H9 (cell line): ENCODE results near the gene TECPR2. TPM values are rescaled to one million over a fixed set of nuclear protein-coding genes. Genes with fewer than 3 reads are reported as not detected.

Experiments
- DNase-seq: peaks from one replicate; pipeline ENCODE4 v3.0.0-alpha.2; 2017
- H2AFZ ChIP-seq: one replicate; pipeline ENCODE4 v1.6.1; 2013; ENCODE audit warnings: mild to moderate bottlenecking, low read length, control low read depth, moderate library complexity
- H2AK5ac ChIP-seq: 2 replicates; pipeline ENCODE4 v1.6.1; 2013; ENCODE audit warnings: low read length, control low read depth, mixed read lengths; ENCODE audit not compliant: insufficient read length
- H2BK120ac ChIP-seq: one replicate; pipeline ENCODE4 v1.6.1; 2013; ENCODE audit warnings: low read depth, mild to moderate bottlenecking, low read length, control low read depth, inconsistent platforms; ENCODE audit not compliant: poor library complexity, severe bottlenecking
- H2BK12ac ChIP-seq: 2 replicates; pipeline ENCODE4 v1.6.1; 2013; ENCODE audit warnings: low read length, control low read depth, mixed read lengths, low read depth; ENCODE audit not compliant: insufficient read length
- H2BK15ac ChIP-seq: 2 replicates; pipeline ENCODE4 v1.6.1; 2013; ENCODE audit warnings: low read depth, low read length, control low read depth
- H2BK20ac ChIP-seq: one replicate; pipeline ENCODE4 v1.6.1; 2013; ENCODE audit warnings: low read depth, mild to moderate bottlenecking, low read length, control low read depth, inconsistent platforms; ENCODE audit not compliant: poor library complexity, severe bottlenecking
- H2BK5ac ChIP-seq: 2 replicates; pipeline ENCODE4 v1.6.1; 2013; ENCODE audit warnings: low read length, control low read depth, mixed read lengths; ENCODE audit not compliant: insufficient read length
- H3K14ac ChIP-seq: 2 replicates; pipeline ENCODE4 v1.6.1; 2013; ENCODE audit warnings: low read length, control low read depth; ENCODE audit not compliant: insufficient read depth
- H3K18ac ChIP-seq: 2 replicates; pipeline ENCODE4 v1.6.1; 2013; ENCODE audit warnings: low read depth, mild to moderate bottlenecking, mixed read lengths, low read length, control low read depth; ENCODE audit not compliant: insufficient read length
- H3K23ac ChIP-seq: 2 replicates; pipeline ENCODE4 v1.6.1; 2013; ENCODE audit warnings: low read length, control low read depth, mixed read lengths, low read depth; ENCODE audit not compliant: insufficient read length
- H3K23me2 ChIP-seq: 2 replicates; pipeline ENCODE4 v1.6.1; 2013; ENCODE audit warnings: low read depth, mild to moderate bottlenecking, mixed read lengths, low read length, control low read depth; ENCODE audit not compliant: insufficient read length, poor library complexity, severe bottlenecking
- H3K27ac ChIP-seq: 2 replicates; pipeline ENCODE4 v1.5.1; 2013; ENCODE audit warnings: low read length, control low read depth, mixed read lengths, low read depth; ENCODE audit not compliant: insufficient read length
- H3K27me3 ChIP-seq: 2 replicates; pipeline ENCODE4 v1.6.1; 2013; ENCODE audit warnings: low read length, control low read depth, inconsistent platforms; ENCODE audit not compliant: insufficient read depth
- H3K4ac ChIP-seq: 2 replicates; pipeline ENCODE4 v1.6.1; 2013; ENCODE audit warnings: low read depth, mild to moderate bottlenecking, control low read depth, inconsistent platforms, low read length, moderate library complexity
- H3K4me1 ChIP-seq: 2 replicates; pipeline ENCODE4 v1.6.1; 2013; ENCODE audit warnings: low read length, control low read depth, inconsistent platforms; ENCODE audit not compliant: insufficient read depth
- H3K4me2 ChIP-seq: 2 replicates; pipeline ENCODE4 v1.6.1; 2013; ENCODE audit warnings: low read length, control low read depth, mixed read lengths; ENCODE audit not compliant: insufficient read length, insufficient read depth
- H3K56ac ChIP-seq: 2 replicates; pipeline ENCODE4 v1.6.1; 2013; ENCODE audit warnings: low read depth, mild to moderate bottlenecking, mixed read lengths, low read length, control low read depth; ENCODE audit not compliant: insufficient read length
- H3K79me1 ChIP-seq: 2 replicates; pipeline ENCODE4 v1.6.1; 2013; ENCODE audit warnings: low read depth, mild to moderate bottlenecking, moderate library complexity, low read length, control low read depth, inconsistent platforms; ENCODE audit not compliant: insufficient read depth, poor library complexity, severe bottlenecking
- H3K79me2 ChIP-seq: 2 replicates; pipeline ENCODE4 v1.6.1; 2013; ENCODE audit warnings: low read length, control low read depth, inconsistent platforms; ENCODE audit not compliant: insufficient read depth
- H3K9ac ChIP-seq: 2 replicates; pipeline ENCODE4 v1.6.1; 2013; ENCODE audit warnings: low read length, control low read depth, mixed read lengths; ENCODE audit not compliant: insufficient read length; ENCODE audit errors: extremely low read depth
- H3K9me3 ChIP-seq: one replicate; pipeline ENCODE4 v1.6.1; 2013; ENCODE audit warnings: low read depth, low read length, inconsistent platforms; ENCODE audit not compliant: control insufficient read depth
- H3T11ph ChIP-seq: one replicate; pipeline ENCODE4 v1.6.1; 2013; ENCODE audit warnings: mild to moderate bottlenecking, low read length, control low read depth, inconsistent platforms
- H4K20me1 ChIP-seq: one replicate; pipeline ENCODE4 v1.6.1; 2013; ENCODE audit not compliant: control insufficient read depth, insufficient read length, insufficient read depth
- H4K5ac ChIP-seq: 2 replicates; pipeline ENCODE4 v1.6.1; 2013; ENCODE audit warnings: low read depth, mild to moderate bottlenecking, mixed read lengths, low read length, control low read depth; ENCODE audit not compliant: insufficient read length
- H4K8ac ChIP-seq: replicated peaks from 2 replicates; pipeline ENCODE4 v1.6.1; 2013; ENCODE audit warnings: low read length, control low read depth, mixed read lengths, low read depth; ENCODE audit not compliant: insufficient read length
- H4K91ac ChIP-seq: 2 replicates; pipeline ENCODE4 v1.6.1; 2013; ENCODE audit warnings: low read depth, mild to moderate bottlenecking, moderate library complexity, mixed read lengths, low read length, control low read depth; ENCODE audit not compliant: insufficient read length
- H3K27ac Mint-ChIP-seq, 3 experiments: 2 replicates in 2 of 3; 3 replicates in 1 of 3; pipeline ENCODE4 v1.8.0; 2020 to 2021; ENCODE audit warnings: mixed read lengths in 3 of 3, mild to moderate bottlenecking in 1 of 3, moderate library complexity in 1 of 3
- H3K27me3 Mint-ChIP-seq: 2 replicates; pipeline ENCODE4 v1.8.0; 2021; ENCODE audit warnings: low read depth, mild to moderate bottlenecking, moderate library complexity, mixed read lengths
- H3K36me3 Mint-ChIP-seq, 3 experiments: 2 replicates in 2 of 3; 3 replicates in 1 of 3; pipeline ENCODE4 v1.8.0; 2020 to 2021; ENCODE audit warnings: low read depth in 3 of 3, mixed read lengths in 3 of 3; ENCODE audit not compliant: insufficient read depth in 1 of 3
- H3K4me1 Mint-ChIP-seq, 2 experiments: 2 replicates each; pipeline ENCODE4 v1.8.0; 2020; ENCODE audit warnings: mixed read lengths in 2 of 2
- H3K4me3 Mint-ChIP-seq, 2 experiments: 2 replicates in 1 of 2; 3 replicates in 1 of 2; pipeline ENCODE4 v1.8.0; 2020 to 2021; ENCODE audit warnings: mild to moderate bottlenecking in 2 of 2, mixed read lengths in 2 of 2, moderate library complexity in 1 of 2
- H3K9me3 Mint-ChIP-seq, 2 experiments: 2 replicates in 1 of 2; 3 replicates in 1 of 2; pipeline ENCODE4 v1.8.0; 2020; ENCODE audit warnings: mild to moderate bottlenecking in 2 of 2, mixed read lengths in 2 of 2, moderate library complexity in 1 of 2
- WGBS: extraction: QIAGEN DNeasy Blood & Tissue Kit; methylation state at CpG from one replicate; pipeline ENCODE4 v1.1.7; 2013; ENCODE audit warnings: missing lambda C conversion rate, low lambda C conversion rate, mixed read lengths; ENCODE audit not compliant: insufficient read length; ENCODE audit errors: extremely low coverage; 5-methylcytosine and 5-hydroxymethylcytosine counted together
- total RNA-seq: library from RNA; stranded (reverse); gene quantifications from 2 replicates; pipeline ENCODE4 v1.2.1, GENCODE V29; 2021
- TF ChIP-seq, protein P1 (sequence below): fragments of 200-600 bp; sonication (generic); conservative IDR thresholded peaks from 3 replicates; pipeline ENCODE4 v1.8.0; 2021; ENCODE audit warnings: antibody characterized with exemption, mild to moderate bottlenecking

Gene TECPR2
- total RNA-seq, 1 experiment from 2014 or later = 15.4 TPM

DNA sequence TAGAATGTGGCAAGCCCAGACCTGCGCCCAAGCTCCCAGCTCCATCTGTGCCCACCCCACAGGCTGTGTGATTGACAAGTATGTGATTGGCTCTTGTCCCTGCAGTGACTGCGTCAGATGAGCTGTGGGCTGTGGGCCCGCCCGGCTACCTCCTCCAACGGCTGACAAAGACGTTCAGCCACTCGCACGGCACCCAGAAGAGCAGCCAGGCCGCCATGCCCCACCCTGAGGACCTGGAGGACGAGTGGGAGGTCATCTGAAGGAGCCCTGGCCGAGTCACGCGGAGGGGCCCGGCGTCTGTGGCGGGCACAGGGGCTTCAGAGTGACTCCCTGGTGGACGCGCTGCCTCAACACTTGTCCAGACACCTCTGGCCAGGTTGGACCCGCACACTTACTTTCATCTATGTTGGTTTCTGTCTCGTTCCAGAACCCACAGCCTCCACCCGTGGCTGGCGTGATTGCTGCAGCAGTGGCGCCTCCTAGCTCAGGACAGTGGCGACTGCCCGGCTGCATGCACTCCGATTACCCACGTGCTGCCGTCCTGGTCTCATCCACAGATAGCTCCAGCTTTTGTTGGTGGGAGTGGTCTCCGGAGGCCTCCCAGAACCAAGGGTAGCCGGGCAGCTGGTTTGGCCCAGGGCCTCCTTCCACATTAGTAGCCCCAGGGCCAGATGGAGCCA, 135.4 kb downstream of the TECPR2 start:
- H3K27me3 ChIP-seq = no peaks in the 10 kb centered on the region
- H3K4me3 Mint-ChIP-seq = no peak overlapping the region
- H3K56ac ChIP-seq = no peak overlapping the region
- no peak overlapping the region for H3K4me2 ChIP-seq
- peaks cover 6 to 9% (median 7%) of the 10 kb centered on the region in 3 experiments; a peak in 5 of 7 replicates for H3K36me3 Mint-ChIP-seq
- no peak overlapping the region for H3K18ac ChIP-seq
- H4K5ac ChIP-seq = no peak overlapping the region
- H2AK5ac ChIP-seq = no peak overlapping the region
- no peaks in the 10 kb centered on the region for H3K79me2 ChIP-seq
- no peaks in the 10 kb centered on the region for H3K4me1 ChIP-seq
- no peak overlapping the region for H3K14ac ChIP-seq
- TF ChIP-seq, protein P1, sequence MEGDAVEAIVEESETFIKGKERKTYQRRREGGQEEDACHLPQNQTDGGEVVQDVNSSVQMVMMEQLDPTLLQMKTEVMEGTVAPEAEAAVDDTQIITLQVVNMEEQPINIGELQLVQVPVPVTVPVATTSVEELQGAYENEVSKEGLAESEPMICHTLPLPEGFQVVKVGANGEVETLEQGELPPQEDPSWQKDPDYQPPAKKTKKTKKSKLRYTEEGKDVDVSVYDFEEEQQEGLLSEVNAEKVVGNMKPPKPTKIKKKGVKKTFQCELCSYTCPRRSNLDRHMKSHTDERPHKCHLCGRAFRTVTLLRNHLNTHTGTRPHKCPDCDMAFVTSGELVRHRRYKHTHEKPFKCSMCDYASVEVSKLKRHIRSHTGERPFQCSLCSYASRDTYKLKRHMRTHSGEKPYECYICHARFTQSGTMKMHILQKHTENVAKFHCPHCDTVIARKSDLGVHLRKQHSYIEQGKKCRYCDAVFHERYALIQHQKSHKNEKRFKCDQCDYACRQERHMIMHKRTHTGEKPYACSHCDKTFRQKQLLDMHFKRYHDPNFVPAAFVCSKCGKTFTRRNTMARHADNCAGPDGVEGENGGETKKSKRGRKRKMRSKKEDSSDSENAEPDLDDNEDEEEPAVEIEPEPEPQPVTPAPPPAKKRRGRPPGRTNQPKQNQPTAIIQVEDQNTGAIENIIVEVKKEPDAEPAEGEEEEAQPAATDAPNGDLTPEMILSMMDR = peak; percentile 73
- H3K79me1 ChIP-seq = no peaks in the 10 kb centered on the region
- H3K4me1 Mint-ChIP-seq = peaks cover 0 to 3% of the 10 kb centered on the region in 2 experiments; a peak in 1 of 4 replicates
- no peak overlapping the region for H3K27ac ChIP-seq
- no peak overlapping the region for H3K23ac ChIP-seq
- no peak overlapping the region for H2BK20ac ChIP-seq
- peak; percentile 69 for DNase-seq
- H2BK12ac ChIP-seq = no peak overlapping the region
- H3K9me3 ChIP-seq = no peaks in the 10 kb centered on the region
- no peak overlapping the region for H4K8ac ChIP-seq
- no peak overlapping the region for H4K91ac ChIP-seq
- H2BK15ac ChIP-seq = no peak overlapping the region
- H2AFZ ChIP-seq = no peak overlapping the region
- no peaks in the 10 kb centered on the region for H3K23me2 ChIP-seq
- H2BK120ac ChIP-seq = no peak overlapping the region
- H4K20me1 ChIP-seq = no peaks in the 10 kb centered on the region
- H3K9ac ChIP-seq = no peak overlapping the region
- no peak overlapping the region for H3T11ph ChIP-seq
- peaks cover 1% of the 10 kb centered on the region; the same call in 1 of the 2 replicates for H3K27me3 Mint-ChIP-seq
- no peak overlapping the region for H3K4ac ChIP-seq
- H3K9me3 Mint-ChIP-seq = no peaks in the 10 kb centered on the region; a peak in 1 of 5 replicates
- WGBS = no CpG with 5 or more reads among the region's 30 CpGs
- H3K27ac Mint-ChIP-seq = no peak overlapping the region; a peak in 2 of 7 replicates
- H2BK5ac ChIP-seq = no peak overlapping the region
